Posterior vena cava (tissue), 2 donors: ENCODE results near the gene GRN. TPM values are rescaled to one million over a fixed set of nuclear protein-coding genes. Genes with fewer than 3 reads are reported as not detected.
"Not testable (repeated sequence)": the region's sequence is repeated elsewhere in the genome, so short reads cannot be mapped to it uniquely, and the experiment has no call there.

Experiments
- DNase-seq: peaks from one replicate; pipeline ENCODE4 v3.0.0-alpha.2; 2020; ENCODE audit warnings: low spot score
- intact Hi-C, 2 donors: fragments of 100-400 bp; cut with DNase I; formaldehyde crosslinking; loops; one replicate each; pipeline versions ENCODE4 v1.14.1 to v1.14.2; 2022 to 2023
- total RNA-seq, 2 donors: library from RNA; stranded (reverse); fragmentation: NEBNext Ultra II Directional; extraction: Animal tissue kit (Norgen Biotek cat#: 25700); gene quantifications; one replicate each; pipeline ENCODE4 v1.2.1, GENCODE V29; 2021
- donor health status: DM: yes; HTN: yes; CAD: no.
- donor health status: DM: yes; HTN: yes; CAD: no.

GRN gene
- total RNA-seq, 2 donors from 2014 or later, result 149 to 261 TPM

- intact Hi-C loops, result no loop called here
- DNase-seq, result no peak
Observed at GRCh38 chr17:44318077-44318892, 26.8 kb upstream of the GRN start.

DNA sequence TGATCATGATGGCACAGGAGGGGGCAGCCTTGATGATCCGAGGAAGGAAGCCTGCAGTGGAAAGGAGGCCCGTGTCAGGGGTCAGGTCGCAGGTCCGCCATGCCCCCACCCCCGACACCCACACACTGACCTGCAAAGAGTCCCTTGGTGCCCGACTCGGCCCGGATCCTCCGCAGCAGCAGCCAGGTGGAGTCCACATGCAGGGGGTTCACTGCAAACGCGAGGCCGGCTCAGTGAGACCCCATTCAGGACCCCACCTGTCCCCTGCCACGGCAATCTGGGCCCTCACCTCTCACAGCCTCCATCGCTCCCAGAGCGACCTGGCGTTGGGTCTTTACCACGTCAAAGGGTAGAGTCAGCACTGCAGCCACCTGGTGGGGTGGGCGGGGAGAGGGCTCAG is 25.0 kb upstream of the GRN start:
- intact Hi-C loops, result no loop called here
- no peak for DNase-seq

DNA sequence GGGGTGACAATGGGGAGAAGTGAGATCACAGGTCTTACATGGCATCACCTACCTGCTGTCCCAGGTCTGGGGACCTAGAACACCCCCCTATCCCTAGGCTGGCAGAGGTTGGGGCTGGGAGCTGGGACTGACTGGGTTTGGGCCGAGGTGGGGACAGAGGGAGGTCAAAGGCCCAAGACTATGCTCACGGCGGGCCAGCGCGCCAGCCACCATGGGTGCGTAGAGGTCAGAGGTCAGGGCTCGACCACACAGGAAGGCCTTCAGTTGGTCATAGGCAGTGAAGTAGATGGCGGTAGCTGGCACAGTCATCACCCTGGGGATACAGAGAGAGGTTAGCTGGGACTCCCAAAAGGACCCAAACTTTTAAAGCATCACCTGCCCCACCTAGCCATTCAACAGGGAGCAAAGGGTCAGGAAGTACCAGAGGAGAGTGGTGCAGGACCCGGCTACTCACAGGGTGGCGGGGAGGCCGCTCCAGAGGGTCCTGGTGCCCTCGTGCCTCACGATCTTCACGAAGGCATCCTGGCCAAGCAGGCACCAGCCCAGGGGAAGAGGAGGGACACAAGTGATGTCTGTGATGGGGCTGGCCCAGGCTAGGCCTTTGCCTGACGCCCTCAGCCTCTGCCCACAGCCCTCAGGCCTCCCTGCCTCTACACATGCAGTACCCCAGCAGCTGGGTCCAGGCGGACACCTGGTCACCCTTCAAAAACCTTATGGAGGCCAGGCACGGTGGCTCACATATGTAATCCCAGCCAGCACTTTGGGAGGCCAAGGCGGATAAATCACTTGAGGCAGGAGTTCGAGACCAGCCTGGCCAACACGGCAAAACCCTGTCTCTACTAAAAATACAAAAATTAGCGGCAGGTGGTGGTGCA is 23.6 kb upstream of the GRN start:
- DNase-seq, result no peak
- intact Hi-C loops, result no loop called here

- intact Hi-C loops, result no loop called here
- no peak for DNase-seq
Observed at GRCh38 chr17:44322236-44322895, 22.7 kb upstream of the GRN start.

DNA sequence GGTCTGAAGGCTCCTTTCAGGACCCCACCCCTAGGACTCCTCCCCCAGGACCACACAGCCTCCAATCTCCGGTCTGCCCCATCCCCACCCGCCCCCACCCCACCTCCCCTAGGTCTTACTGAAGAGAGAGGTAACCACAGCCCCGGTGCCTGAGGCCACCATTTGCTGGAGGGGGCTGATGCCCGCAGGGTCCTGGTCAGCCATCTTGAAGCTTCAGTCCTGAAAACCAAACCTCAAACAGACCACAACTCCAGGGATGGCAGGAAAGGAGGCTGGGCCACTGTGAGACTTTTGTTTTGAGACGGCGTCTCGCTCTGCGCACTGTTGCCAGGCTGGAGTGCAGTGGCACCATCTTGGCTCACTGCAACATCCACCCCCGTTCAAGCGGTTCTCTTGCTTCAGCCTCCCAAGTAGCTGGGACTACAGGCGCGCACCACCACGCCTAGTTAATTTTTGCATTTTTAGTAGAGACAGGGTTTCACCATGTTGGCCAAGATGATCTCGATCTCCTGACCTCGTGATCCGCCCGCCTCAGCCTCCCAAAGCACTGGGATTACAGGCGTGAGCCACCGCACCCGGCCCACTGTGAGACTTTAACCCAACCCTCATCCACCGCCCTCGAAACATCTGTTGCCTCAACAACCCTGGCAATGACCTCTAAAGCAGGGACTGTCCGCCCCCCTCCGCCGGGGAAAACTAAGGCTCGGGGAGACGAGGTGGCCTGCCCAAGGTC is 21.6 kb upstream of the GRN start:
- DNase-seq, result no peak
- intact Hi-C loops, result loop anchor here in 1 of 2 donors (2.0 kb wide), 1 partner anchor 111 kb away; no protein-coding TSS in a partner anchor

- no peak for DNase-seq
- intact Hi-C loops, result loop anchor here in 1 of 2 donors (2.0 kb wide), 1 partner anchor 111 kb away; no protein-coding TSS in a partner anchor
Observed at GRCh38 chr17:44324092-44324570, 21.0 kb upstream of the GRN start.

DNA sequence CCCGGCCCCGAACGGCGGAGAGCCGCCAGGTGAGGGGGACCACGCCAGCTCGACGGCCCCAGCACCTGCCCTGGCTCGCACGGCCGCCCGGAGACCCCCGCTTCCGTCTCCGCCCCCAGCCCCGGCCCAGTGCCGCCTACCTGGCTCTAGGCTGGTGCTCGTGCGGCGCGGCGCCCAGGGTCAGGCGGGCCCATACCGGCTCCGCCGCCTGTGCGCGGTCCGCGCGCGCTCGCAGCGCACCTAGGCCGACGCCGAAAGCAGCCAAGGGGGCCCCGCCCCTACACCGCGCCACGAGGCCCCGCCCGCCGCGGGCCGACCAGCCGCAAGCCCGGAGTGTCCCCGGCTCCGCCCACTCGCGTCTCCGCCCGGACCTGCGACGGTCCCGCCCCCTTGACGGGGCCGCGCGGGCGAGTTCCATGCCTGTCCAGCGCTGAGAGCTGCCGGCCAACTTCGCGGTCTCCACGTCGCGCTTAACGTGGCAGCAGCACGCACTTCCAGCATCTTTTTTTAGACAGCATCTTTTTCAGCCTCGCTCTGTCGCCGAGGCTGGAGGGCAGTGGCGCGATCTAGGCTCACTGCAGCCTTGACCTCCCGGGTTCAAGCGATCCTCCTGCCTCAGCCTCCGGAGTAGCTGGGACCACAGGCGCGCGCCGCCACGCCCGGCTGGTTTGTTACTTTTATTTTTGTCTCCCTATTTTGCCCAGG is 20.4 kb upstream of the GRN start, which contains the start of gene SLC25A39:
SLC25A39 (minus strand) TSS at position 253 of the 705 bp plus-strand sequence. CDS start 1,261 bp downstream, outside the sequence.
- intact Hi-C loops, result loop anchor here in 1 of 2 donors (2.0 kb wide), 1 partner anchor 112 kb away; no protein-coding TSS in a partner anchor
- peak; percentile 99 for DNase-seq

DNA sequence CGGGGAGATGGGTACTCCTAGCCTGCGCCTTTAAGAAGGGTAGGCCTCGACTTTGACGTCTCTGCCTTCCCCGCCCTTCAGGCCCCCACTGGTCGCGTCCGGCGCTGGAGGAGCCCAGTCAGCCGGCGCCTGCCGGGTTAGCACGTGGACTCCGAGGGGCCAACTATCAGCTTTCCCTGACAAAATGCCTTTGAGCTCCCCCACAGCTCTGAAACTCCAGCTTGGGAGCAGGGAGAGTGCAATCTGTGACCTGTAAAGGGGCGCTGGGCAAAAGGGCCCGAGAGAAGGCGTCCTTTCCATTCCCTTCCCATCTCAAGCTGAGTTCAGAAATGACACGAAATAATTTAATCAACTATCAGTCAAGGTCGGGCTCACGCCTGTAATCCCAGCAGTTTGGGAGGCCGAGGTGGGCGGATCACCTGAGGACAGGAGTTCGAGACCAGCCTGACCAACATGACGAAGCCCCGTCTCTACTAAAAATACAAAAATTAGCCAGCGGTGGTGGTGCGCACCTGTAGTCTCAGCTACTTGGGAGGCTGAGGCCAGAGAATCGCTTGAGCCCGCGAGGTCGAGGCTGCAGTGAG is 18.1 kb upstream of the GRN start:
- intact Hi-C loops, result no loop called here

GRCh38 chr17:44327715-44328449 is 17.2 kb upstream of the GRN start:
- DNase-seq, result no peak
- intact Hi-C loops, result no loop called here

More for the DNA sequence above, 18.1 kb upstream of the GRN start:
- DNase-seq, result peak; percentile 99

GRCh38 chr17:44329516-44329915 is 15.6 kb upstream of the GRN start:
- DNase-seq, intact Hi-C loops: not testable (repeated sequence)

DNA sequence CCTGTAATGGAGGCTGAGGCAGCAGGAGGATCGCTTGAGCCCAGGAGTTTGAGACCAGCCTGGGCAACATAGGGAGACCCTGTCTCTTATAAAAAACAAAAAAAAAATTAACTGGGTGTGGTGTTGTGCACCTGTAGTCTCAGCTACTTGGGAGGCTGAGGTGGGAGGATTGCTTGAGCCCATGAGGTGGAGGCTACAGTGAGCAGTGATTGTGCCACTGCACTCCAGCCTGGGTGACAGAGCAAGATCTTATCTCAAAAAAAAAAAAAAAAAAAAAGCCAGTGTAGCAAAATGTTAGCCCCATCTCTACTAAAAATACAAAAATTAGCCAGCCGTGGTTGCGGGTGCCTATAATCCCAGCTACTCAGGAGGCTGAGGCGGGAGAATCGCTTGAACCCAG is 14.8 kb upstream of the GRN start:
- not testable (repeated sequence) for DNase-seq
- intact Hi-C loops, result loop anchor here in 1 of 2 donors (2.0 kb wide), 1 partner anchor 119 kb away; no protein-coding TSS in a partner anchor

GRCh38 chr17:44331249-44331760 is 13.8 kb upstream of the GRN start:
- DNase-seq, result no peak
- intact Hi-C loops, result loop anchor here in 1 of 2 donors (2.0 kb wide), 1 partner anchor 121 kb away; no protein-coding TSS in a partner anchor

DNA sequence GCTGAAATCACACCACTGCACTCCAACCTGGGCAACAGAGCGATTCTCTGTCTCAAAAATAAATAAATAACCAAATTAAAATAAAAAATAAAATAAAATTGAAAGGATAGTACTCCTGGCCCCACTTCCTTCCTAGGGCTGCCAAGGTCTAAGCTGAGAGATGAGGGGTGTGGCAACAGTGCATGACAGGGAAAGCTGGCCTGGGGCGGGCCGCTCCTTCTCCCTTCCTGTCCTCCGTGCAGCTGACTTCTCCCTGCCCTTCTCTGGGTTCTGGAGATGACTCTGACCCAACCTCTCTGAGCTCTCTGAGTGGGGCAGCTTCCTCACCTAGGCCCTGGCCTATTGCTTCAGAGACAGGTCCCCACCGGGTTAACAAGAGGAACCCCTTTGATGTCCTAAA is 11.7 kb upstream of the GRN start:
- intact Hi-C loops, result no loop called here
- DNase-seq, result no peak

GRCh38 chr17:44334315-44334714 is 10.8 kb upstream of the GRN start:
- intact Hi-C loops, result no loop called here
- DNase-seq, result no peak

DNA sequence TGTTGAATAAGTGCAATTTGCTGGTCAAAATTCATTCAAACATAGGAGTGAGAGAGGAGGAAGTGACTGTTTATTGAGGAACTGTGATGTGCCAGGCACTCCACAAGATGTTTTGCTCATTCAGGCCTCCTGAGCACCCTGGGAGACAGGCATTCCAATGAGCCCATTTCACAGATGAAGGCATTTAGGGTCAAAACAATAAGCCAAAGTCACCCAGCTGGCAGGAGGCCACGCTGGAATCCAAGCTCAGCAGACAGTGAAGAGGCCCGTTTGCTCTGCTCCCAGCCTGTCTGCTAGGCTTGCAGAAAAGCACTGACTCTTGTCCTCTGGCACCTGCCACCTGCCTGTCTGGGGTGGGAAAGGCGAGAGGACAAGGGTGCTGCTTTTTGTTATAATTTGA is 10.4 kb upstream of the GRN start:
- intact Hi-C loops, result no loop called here
- no peak for DNase-seq

GRCh38 chr17:44335564-44335963 is 9.5 kb upstream of the GRN start:
- DNase-seq, result no peak
- intact Hi-C loops, result no loop called here

- intact Hi-C loops, result no loop called here
- DNase-seq, result no peak
Observed at GRCh38 chr17:44335968-44336367, 9.1 kb upstream of the GRN start.
